GM18507 (cell line): ENCODE data around the gene FNIP2.
"Not testable (repeated sequence)": the region's sequence is repeated elsewhere in the genome, so short reads cannot be mapped to it uniquely, and the experiment has no call there.

Experiments used
- DNase-seq: peaks from one replicate; pipeline ENCODE4 v3.0.0; 2011; ENCODE audit warnings: low read depth; ENCODE audit not compliant: insufficient read length; ENCODE audit errors: extremely low spot score
- FAIRE-seq: peaks from 2 replicates; lab custom pipeline; 2011; peaks lifted over from hg19 to GRCh38; lab: Jason Lieb, UNC

FNIP2 gene

GRCh38 chr4:158826057-158826456 lies 57.2 kb downstream of the FNIP2 start:
- FAIRE-seq (peak; percentile 61), DNase-seq (no peak)

GRCh38 chr4:158826882-158827281 lies 58.1 kb downstream of the FNIP2 start:
- DNase-seq (no peak), FAIRE-seq (peak; percentile 75)

GRCh38 chr4:158827543-158827981 lies 58.7 kb downstream of the FNIP2 start:
- FAIRE-seq (no peak), DNase-seq (no peak)

DNA sequence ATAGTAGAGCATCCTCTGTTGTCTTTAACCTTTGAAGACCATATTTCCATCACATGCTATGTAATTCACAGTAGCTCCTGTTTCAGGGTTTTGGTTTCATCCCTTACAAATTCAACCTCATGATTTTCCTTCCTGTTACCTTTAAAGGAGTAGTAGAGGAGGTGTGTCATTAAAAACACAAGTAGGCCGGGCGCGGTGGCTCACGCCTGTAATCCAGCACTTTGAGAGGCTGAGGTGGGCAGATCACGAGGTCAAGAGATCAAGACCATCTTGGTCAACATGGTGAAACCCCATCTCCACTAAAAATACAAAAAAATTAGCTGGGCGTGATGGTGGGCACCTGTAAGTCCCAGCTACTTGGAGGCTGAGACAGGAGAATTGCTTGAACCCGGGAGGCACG lies 59.3 kb downstream of the FNIP2 start:
- not testable (repeated sequence) for DNase-seq, FAIRE-seq

- FAIRE-seq (peak; percentile 29), DNase-seq (no peak)
Observed at GRCh38 chr4:158829254-158829653, 60.4 kb downstream of the FNIP2 start.

DNA sequence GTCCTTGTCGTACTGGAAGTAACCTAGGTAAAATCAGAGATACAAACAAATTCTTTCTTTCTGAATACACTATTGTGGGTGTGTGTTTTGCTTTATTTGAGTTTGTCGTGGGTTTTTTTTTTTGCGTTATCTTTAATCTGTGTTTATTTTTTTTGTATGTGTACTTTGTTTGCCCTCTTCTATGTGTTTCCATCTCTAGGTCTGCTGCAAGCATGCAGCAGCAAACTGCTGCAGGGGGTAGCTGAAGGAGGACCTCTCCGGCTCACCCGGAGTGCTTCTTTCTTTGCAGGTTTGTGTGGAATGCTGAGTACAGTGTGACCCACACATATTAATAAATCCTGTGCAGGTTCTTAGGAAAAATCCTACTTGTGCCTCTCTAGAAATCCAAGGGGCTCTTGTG lies 64.8 kb downstream of the FNIP2 start:
- DNase-seq (no peak), FAIRE-seq (no peak)

GRCh38 chr4:158835226-158836001 lies 66.6 kb downstream of the FNIP2 start:
- FAIRE-seq = no peak
- no peak for DNase-seq

GRCh38 chr4:158836002-158836369 lies 67.2 kb downstream of the FNIP2 start:
- DNase-seq = no peak
- FAIRE-seq = no peak

- FAIRE-seq (no peak), DNase-seq (no peak)
Observed at GRCh38 chr4:158836828-158837449, 68.1 kb downstream of the FNIP2 start.

- no peak for DNase-seq
- FAIRE-seq = no peak
Observed at GRCh38 chr4:158837527-158838141, 68.8 kb downstream of the FNIP2 start.

DNA sequence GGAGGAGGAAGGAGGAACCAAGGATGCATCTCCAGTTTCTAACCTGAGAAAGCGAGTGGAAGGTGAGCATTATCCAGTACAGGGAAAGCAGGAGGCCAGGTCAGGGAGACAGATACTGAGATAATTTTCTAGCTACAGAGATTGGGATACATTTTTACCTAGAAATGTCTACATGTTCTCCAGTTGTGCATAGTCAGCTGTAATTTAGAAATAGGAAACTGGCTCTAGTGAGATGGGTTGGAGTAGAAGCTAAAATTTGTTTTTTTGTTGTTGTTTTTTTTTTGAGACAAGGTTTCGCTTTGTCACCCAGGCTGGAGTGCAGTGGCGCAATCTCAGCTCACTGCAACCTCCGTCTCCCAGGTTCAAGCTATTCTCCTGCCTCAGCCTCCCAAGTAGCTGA lies 71.3 kb downstream of the FNIP2 start:
- FAIRE-seq (no peak), DNase-seq (no peak)

GRCh38 chr4:158841540-158841939 lies 72.7 kb downstream of the FNIP2 start:
- DNase-seq (no peak), FAIRE-seq (no peak)

- no peak for FAIRE-seq
- no peak for DNase-seq
Observed at GRCh38 chr4:158845311-158846041, 76.7 kb downstream of the FNIP2 start.

DNA sequence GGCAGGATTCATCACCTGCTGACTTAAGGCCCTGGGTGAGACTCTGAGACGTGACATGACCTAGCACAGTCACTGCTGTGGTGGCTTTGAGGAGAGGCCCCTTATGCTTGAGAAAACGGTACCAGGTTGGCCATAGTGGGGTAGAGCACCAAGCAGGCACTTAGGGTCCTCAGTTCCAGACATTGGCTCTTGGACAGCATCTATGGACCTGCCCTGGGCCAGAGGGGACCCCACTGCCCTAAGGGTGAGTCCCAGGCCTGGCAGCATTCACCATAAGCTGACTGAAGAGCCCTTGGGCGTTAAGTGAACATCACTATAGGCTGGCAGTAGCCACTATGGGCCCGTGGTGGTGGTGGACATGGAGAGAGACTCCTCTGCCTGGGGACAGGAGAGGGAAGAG lies 78.7 kb downstream of the FNIP2 start:
- no peak for FAIRE-seq
- DNase-seq = no peak

- DNase-seq (no peak), FAIRE-seq (no peak)
Observed at GRCh38 chr4:158849681-158850080, 80.9 kb downstream of the FNIP2 start.

DNA sequence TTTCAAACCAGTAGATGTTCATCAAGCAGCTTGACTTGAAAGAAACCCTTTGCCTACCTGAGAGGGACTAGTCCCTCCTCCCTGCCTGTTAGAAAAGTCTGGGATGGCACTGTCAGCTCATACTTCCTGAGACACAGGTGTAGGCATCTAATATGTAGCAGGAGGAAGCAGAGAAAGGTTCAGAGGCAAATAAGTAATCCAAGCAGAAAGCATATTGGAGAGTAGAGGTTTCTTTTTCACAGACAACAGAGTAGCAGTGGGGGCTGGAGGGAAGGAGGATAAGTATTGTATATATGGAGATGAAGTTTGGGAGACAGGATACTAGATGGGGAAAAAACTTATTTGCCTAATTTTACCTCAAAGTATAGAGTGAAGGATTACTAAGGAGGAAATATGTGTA lies 81.5 kb downstream of the FNIP2 start:
- FAIRE-seq (peak; percentile 69), DNase-seq (no peak)

DNA sequence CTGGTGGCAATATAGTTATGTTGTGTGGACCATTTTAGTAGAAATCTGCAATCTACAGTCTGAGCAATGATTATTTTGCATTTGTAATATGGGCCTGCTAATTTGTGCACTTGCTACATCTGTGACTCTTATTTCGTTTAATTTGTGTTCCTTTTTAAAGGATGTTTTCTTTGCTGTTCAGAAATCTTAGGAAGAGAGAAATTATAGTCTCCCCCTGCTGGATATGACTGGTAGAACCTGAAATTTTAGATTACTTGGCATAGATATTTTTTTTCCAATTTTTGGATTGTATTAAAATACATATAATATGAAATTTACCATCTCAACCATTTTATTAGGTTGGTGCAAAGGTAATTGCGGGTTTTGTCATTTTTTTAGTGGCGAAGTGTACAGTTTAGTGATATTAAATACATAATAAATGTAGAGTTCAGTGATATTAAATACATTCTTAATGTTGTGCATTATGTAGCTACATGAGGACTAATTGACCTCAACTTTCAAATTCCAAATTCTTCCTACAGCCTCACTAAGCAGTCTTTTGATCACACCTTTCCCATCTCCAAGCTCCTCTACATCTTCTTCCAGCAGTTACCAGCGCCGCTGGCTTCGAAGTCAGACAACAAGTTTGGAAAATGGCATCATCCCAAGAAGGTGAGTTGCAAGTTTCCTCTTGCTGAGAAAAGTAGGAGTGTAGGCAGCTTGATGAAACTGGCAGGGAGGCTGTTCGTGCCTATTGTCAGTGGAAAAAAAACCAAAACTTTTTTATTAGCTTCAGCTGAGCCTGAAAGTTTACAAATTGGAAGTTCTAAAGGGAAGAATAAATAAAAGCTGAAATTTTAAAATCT lies 82.2 kb downstream of the FNIP2 start:
- no peak for DNase-seq
- peak; percentile 56 for FAIRE-seq

GRCh38 chr4:158854236-158854635 lies 85.4 kb downstream of the FNIP2 start:
- FAIRE-seq = no peak

DNA sequence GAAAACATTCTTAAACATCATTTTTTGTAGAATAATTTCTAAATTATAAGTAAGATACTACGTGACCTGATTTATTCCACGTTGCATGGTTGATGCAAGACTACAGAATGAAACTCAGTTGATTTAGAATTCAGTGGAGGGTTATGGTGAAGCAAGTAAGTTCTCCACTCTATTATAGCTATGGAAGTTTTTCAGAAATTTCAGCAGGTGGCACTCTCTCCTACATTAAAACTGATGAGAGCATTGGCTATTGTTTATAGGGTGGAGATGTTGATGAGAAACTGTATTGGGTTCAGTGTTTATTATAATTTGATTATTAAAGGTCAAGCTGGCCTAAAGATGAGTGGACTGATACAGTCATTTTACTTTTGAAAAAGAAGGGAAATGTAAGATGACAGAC lies 88.0 kb downstream of the FNIP2 start:
- FAIRE-seq (peak; percentile 81), DNase-seq (no peak)

More at GRCh38 chr4:158854236-158854635, 85.4 kb downstream of the FNIP2 start:
- no peak for DNase-seq
